ENCODE data around the gene DBNDD2.

DBNDD2 gene

DNA sequence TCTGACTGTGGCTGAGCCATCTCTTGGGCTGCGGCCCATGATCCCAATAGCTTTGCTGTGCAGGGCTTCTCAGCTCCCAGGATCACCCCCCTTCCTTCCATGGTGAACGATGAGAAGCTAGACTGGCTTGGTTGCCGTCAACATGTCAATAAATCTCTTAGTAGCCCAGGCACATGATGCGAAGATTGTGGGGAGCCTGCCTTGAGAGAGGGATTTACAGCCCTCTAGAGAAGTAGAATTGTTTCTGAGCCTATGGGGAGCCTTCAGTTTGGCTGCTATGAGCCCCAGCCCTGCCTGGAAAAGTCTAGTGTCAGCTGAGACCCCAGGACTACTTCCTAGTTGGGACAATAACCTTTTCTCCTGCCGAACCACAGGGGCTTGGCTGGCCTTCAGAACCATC lies 4.6 kb downstream of the DBNDD2 start:
- no peak for ATAC-seq (ENCODE audit: low read depth)
- Histone ChIP-seq H3K9me3 (ENCODE audit: severe bottlenecking) (no peaks in the 10 kb centered on the region), H3K27ac (ENCODE audit: poor library complexity, severe bottlenecking) (no peak overlapping the region), H3K36me3 (ENCODE audit: low read depth) (peaks cover 33% of the 10 kb centered on the region), H3K27me3 (ENCODE audit: insufficient read depth, poor library complexity, severe bottlenecking) (no peaks in the 10 kb centered on the region), H3K4me1 (ENCODE audit: insufficient read depth, poor library complexity, severe bottlenecking) (peaks cover 10% of the 10 kb centered on the region), H3K4me3 (ENCODE audit: severe bottlenecking) (no peak overlapping the region)
- TF ChIP-seq CTCF (IDR thresholded peaks at IDR 0.05; ENCODE audit: poor library complexity, severe bottlenecking) = no peak
- DNase-seq (ENCODE audit: low spot score) = no peak

GRCh38 chr20:45413479-45413878 lies 5.4 kb downstream of the DBNDD2 start:
- ATAC-seq (ENCODE audit: low read depth) (no peak), DNase-seq (ENCODE audit: low spot score) (no peak)
- Histone ChIP-seq H3K27me3 (ENCODE audit: insufficient read depth, poor library complexity, severe bottlenecking) (no peaks in the 10 kb centered on the region), H3K4me3 (ENCODE audit: severe bottlenecking) (no peak overlapping the region), H3K9me3 (ENCODE audit: severe bottlenecking) (no peaks in the 10 kb centered on the region), H3K4me1 (ENCODE audit: insufficient read depth, poor library complexity, severe bottlenecking) (peaks cover 10% of the 10 kb centered on the region), H3K27ac (ENCODE audit: poor library complexity, severe bottlenecking) (no peak overlapping the region), H3K36me3 (ENCODE audit: low read depth) (peaks cover 34% of the 10 kb centered on the region)
- no peak for TF ChIP-seq CTCF (IDR thresholded peaks at IDR 0.05; ENCODE audit: poor library complexity, severe bottlenecking)

DNA sequence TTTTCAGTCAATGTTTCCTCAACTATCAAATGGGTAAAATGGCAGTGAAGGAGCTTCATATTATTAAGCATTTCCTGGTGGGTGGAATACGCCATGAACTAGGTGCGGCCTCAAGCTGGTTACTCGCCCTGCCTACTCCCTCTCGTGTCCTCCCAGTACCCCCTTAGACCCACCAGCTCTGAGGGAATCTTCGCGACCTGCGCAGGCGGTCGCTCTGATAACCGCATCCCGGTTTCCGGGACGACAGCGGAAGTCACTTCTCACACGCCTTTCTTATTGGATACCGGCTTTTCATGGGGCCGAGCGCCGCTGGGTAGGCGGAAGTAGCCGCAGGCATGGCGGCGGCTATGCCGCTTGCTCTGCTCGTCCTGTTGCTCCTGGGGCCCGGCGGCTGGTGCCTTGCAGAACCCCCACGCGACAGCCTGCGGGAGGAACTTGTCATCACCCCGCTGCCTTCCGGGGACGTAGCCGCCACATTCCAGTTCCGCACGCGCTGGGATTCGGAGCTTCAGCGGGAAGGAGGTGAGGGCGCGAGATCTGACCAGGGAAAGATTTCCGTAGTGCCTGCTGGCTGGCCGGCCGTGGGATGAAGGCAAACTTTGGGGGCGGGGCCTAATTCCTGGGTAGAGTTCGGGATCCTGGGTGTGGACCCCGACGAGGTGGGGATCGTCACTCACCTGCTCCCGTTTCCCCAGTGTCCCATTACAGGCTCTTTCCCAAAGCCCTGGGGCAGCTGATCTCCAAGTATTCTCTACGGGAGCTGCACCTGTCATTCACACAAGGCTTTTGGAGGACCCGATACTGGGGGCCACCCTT lies 7.9 kb downstream of the DBNDD2 start, which contains the start of gene PIGT:
TSS of gene PIGT (plus strand) at position 320 of the 816 bp plus-strand sequence. CDS start at position 336, 16 bp downstream.
- Histone ChIP-seq H3K9me3 (ENCODE audit: severe bottlenecking) (no peaks in the 10 kb centered on the region), H3K27ac (ENCODE audit: poor library complexity, severe bottlenecking) (peak within 1 kb of the TSS; percentile 15), H3K4me1 (ENCODE audit: insufficient read depth, poor library complexity, severe bottlenecking) (peaks cover 21% of the 10 kb centered on the region), H3K27me3 (ENCODE audit: insufficient read depth, poor library complexity, severe bottlenecking) (no peaks in the 10 kb centered on the region), H3K4me3 (ENCODE audit: severe bottlenecking) (peak within 1 kb of the TSS; percentile 59), H3K36me3 (ENCODE audit: low read depth) (peaks cover 30% of the 10 kb centered on the region)
- peak; percentile 73 for ATAC-seq (ENCODE audit: low read depth)
- no peak for TF ChIP-seq CTCF (IDR thresholded peaks at IDR 0.05; ENCODE audit: poor library complexity, severe bottlenecking)
- peak; percentile 96 for DNase-seq (ENCODE audit: low spot score)

DNA sequence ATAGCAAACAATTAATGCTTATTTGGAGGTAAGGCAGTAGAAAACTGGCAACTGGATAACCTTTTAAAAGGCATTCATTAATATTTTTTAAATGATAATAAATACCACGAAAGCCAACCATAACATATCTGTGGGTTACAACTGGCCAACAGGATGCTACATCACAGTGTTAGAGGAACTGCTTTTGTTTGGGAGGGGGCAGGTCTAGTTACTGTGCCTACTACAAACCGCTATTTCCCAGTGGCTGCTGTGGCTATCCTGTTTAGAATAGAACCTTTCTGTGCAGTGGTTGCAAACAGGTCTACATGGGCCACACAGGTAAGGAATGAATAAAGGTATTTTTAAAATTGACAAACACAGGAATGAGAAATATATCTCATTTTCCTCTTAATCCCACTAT lies 8.8 kb downstream of the DBNDD2 start:
- Histone ChIP-seq H3K4me1 (ENCODE audit: insufficient read depth, poor library complexity, severe bottlenecking) (peaks cover 21% of the 10 kb centered on the region), H3K4me3 (ENCODE audit: severe bottlenecking) (peak overlapping the region; percentile 59), H3K27ac (ENCODE audit: poor library complexity, severe bottlenecking) (no peak overlapping the region), H3K36me3 (ENCODE audit: low read depth) (peaks cover 38% of the 10 kb centered on the region), H3K9me3 (ENCODE audit: severe bottlenecking) (no peaks in the 10 kb centered on the region), H3K27me3 (ENCODE audit: insufficient read depth, poor library complexity, severe bottlenecking) (no peaks in the 10 kb centered on the region)
- TF ChIP-seq CTCF (IDR thresholded peaks at IDR 0.05; ENCODE audit: poor library complexity, severe bottlenecking) = no peak
- ATAC-seq (ENCODE audit: low read depth) (no peak), DNase-seq (ENCODE audit: low spot score) (no peak)

Data from RWPE2 (cell line).